ENCODE measurements around the gene ZHX3.

ZHX3 gene

DNA sequence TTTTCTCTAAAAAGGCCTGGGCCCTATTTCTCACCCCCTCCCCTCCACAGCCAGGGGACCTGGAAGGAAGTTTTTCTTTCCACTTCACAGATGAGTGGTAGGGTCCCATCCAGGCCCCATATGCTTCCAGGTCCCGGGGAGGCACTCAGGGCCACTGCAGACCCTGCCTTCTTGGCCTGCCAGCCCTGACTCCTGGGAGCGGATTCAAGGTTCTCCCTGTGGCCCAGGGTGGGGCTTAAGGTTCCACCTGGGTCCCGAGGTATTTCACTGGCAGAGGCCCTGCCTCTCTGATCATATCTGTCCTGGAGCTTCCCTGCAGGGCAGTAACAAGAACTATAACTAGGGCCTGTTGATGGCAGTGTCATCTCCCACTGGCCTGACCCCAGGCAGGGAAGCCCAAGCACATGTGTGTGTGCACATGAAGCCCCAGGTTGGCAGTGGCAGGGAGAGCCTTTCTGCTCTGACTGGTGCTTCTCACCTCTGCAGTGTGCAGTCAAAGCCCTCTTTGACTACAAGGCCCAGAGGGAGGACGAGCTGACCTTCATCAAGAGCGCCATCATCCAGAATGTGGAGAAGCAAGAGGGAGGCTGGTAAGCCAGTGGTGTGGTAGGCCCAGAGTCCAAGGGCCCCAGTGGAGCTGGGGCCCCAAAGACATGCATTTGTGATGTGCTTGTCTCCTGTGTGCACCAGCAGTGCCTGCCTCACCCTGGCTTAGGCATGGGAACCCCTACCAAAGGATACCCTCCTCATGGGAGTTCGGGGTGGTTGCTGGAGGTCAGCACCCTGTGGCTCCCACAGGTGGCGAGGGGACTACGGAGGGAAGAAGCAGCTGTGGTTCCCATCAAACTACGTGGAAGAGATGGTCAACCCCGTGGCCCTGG is 149.0 kb downstream of the ZHX3 start:
- no peak overlapping the region for H3K4me3 ChIP-seq (ENCODE audit: low read length)
- no peak for DNase-seq (ENCODE audit: low read depth)
- TF ChIP-seq, protein P1, sequence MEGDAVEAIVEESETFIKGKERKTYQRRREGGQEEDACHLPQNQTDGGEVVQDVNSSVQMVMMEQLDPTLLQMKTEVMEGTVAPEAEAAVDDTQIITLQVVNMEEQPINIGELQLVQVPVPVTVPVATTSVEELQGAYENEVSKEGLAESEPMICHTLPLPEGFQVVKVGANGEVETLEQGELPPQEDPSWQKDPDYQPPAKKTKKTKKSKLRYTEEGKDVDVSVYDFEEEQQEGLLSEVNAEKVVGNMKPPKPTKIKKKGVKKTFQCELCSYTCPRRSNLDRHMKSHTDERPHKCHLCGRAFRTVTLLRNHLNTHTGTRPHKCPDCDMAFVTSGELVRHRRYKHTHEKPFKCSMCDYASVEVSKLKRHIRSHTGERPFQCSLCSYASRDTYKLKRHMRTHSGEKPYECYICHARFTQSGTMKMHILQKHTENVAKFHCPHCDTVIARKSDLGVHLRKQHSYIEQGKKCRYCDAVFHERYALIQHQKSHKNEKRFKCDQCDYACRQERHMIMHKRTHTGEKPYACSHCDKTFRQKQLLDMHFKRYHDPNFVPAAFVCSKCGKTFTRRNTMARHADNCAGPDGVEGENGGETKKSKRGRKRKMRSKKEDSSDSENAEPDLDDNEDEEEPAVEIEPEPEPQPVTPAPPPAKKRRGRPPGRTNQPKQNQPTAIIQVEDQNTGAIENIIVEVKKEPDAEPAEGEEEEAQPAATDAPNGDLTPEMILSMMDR (IDR thresholded peaks at IDR 0.05; ENCODE audit: insufficient read depth, low read depth, low read length, missing control alignments) = no peak

DNA sequence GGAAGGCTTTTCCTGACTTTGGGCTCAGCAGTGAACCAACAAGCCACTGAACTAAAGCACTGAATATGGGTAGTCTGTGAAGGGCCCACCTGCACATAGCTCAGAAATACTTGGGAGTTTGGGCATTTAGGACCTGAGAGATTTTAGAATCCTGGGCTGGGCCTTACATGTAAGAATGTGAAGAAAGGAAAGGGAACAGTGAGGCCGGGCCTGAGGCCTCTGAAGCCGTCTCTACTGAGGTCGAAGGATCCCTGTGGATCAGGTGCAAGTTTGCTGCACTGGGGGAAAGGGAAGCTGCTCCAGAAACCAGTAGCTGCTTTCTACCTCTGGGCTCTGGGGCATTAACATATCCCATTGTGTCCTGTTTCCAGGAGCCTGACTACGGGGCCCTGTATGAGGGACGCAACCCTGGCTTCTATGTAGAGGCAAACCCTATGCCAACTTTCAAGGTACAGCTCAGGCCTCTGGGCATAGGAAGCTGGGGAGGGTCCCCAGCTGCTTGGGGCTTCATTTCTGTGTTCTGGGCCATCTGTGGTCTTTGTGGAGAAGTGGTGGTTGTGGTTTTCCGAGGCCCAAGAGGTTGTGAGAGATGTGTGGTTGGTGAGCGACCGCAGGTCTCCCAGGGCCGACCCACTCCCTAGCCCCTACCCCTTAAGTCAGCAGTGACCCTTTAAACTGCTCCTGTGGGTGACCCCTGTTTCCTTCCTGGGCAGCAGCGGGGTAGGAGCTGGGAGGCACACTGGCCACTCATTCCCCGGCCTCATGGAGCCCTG is 149.9 kb downstream of the ZHX3 start:
- DNase-seq (ENCODE audit: low read depth) = no peak
- TF ChIP-seq, protein P1 (IDR thresholded peaks at IDR 0.05; ENCODE audit: insufficient read depth, low read depth, low read length, missing control alignments) = no peak

GRCh38 chr20:41167118-41167470 is 150.4 kb downstream of the ZHX3 start:
- DNase-seq (ENCODE audit: low read depth) = no peak
- TF ChIP-seq, protein P1 (IDR thresholded peaks at IDR 0.05; ENCODE audit: insufficient read depth, low read depth, low read length, missing control alignments) = no peak
- no peak overlapping the region for H3K4me3 ChIP-seq (ENCODE audit: low read length)

More for the DNA sequence above, 149.9 kb downstream of the ZHX3 start:
- no peak overlapping the region for H3K4me3 ChIP-seq (ENCODE audit: low read length)

GRCh38 chr20:41166201-41167117 is 151.1 kb downstream of the ZHX3 start:
- no peak for DNase-seq (ENCODE audit: low read depth)
- TF ChIP-seq, protein P1 (IDR thresholded peaks at IDR 0.05; ENCODE audit: insufficient read depth, low read depth, low read length, missing control alignments) = no peak
- no peak overlapping the region for H3K4me3 ChIP-seq (ENCODE audit: low read length)

- DNase-seq (ENCODE audit: low read depth) = no peak
Observed at GRCh38 chr20:41165001-41165882, 152.3 kb downstream of the ZHX3 start.

More at GRCh38 chr20:41165001-41165882, 152.3 kb downstream of the ZHX3 start:
- no peak overlapping the region for H3K4me3 ChIP-seq (ENCODE audit: low read length)
- TF ChIP-seq, protein P1 (IDR thresholded peaks at IDR 0.05; ENCODE audit: insufficient read depth, low read depth, low read length, missing control alignments) = no peak

Measured in epithelial cell of esophagus (primary cell).